B cell (primary cell): ENCODE data around the gene SPOP. TPM values are rescaled to one million over a fixed set of nuclear protein-coding genes. Genes with fewer than 3 reads are reported as not detected.

ENCODE experiments used
- ATAC-seq: fragments of 200-7000 bp; cut with Tn5 transposase; one replicate; pipeline ENCODE4 v1.10.0; 2021; ENCODE audit warnings: low read depth, mild to moderate bottlenecking, moderate number of reproducible peaks, moderate library complexity
- CTCF ChIA-PET: fragments of 350-600 bp; sonication (Branson Sonifier 250); formaldehyde crosslinking; loops from one replicate; lab custom pipeline; 2021; ENCODE audit warnings: antibody characterized with exemption, inconsistent platforms; lab: Charles Lee
- POLR2A ChIA-PET: fragments of 350-600 bp; sonication (Branson Sonifier 250); formaldehyde crosslinking; loops from one replicate; lab custom pipeline; 2021; ENCODE audit warnings: antibody characterized with exemption; lab: Charles Lee
- DNase-seq: peaks from one replicate; pipeline ENCODE4 v3.0.0; 2013
- H2AFZ ChIP-seq: 2 replicates; pipeline ENCODE4 v1.6.1; 2012; ENCODE audit warnings: mild to moderate bottlenecking, low read depth, low read length; ENCODE audit not compliant: insufficient read depth, poor library complexity, severe bottlenecking
- H3K27ac ChIP-seq, 2 donors: 1 replicate in 1 of 2; 2 replicates in 1 of 2; pipeline ENCODE4 v1.5.1; 2012 to 2013; ENCODE audit warnings: low read length in 2 of 2, mild to moderate bottlenecking in 2 of 2, moderate library complexity in 1 of 2
- H3K27me3 ChIP-seq, 4 experiments: fragments of 200-600 bp in 1 of 4; sonication (generic) in 1 of 4; replicated peaks in 1 of 4; 1 replicate in 2 of 4; 2 replicates in 2 of 4; pipeline versions ENCODE4 v1.6.1 to v1.7.0; 2013 to 2016; ENCODE audit warnings: low read length in 3 of 4, mild to moderate bottlenecking in 2 of 4, mixed read lengths in 1 of 4, moderate library complexity in 1 of 4; ENCODE audit not compliant: insufficient read depth in 4 of 4, control insufficient read depth in 3 of 4; ENCODE audit errors: control extremely low read depth in 1 of 4
- H3K36me3 ChIP-seq, 2 experiments: replicated peaks in 1 of 2; 1 replicate in 1 of 2; 2 replicates in 1 of 2; pipeline versions ENCODE4 v1.6.1 to v1.7.1; 2013; ENCODE audit warnings: low read length in 1 of 2; ENCODE audit not compliant: insufficient read depth in 2 of 2, control insufficient read depth in 1 of 2; ENCODE audit errors: control extremely low read depth in 1 of 2, extremely low read depth in 1 of 2
- H3K4me1 ChIP-seq, 2 donors: fragments of 200-600 bp in 1 of 2; sonication (generic) in 1 of 2; 1 replicate in 1 of 2; 2 replicates in 1 of 2; pipeline versions ENCODE4 v1.5.1 to v1.6.1; 2013 to 2017; ENCODE audit warnings: low read length in 2 of 2; ENCODE audit not compliant: control insufficient read depth in 2 of 2, insufficient read depth in 2 of 2
- H3K4me2 ChIP-seq: replicated peaks from 2 replicates; pipeline ENCODE3; 2012; ENCODE audit warnings: mild to moderate bottlenecking, low read depth, low read length; ENCODE audit not compliant: poor library complexity, severe bottlenecking
- H3K4me3 ChIP-seq, 5 experiments: fragments of 200-600 bp in 1 of 5; sonication (generic) in 1 of 5; 1 replicate in 3 of 5; 2 replicates in 2 of 5; pipeline versions ENCODE4 v1.5.1 to v1.7.0; 2011 to 2016; ENCODE audit warnings: low read length in 4 of 5, mild to moderate bottlenecking in 4 of 5, low read depth in 2 of 5, control low read depth in 1 of 5, moderate library complexity in 1 of 5; ENCODE audit not compliant: insufficient read depth in 1 of 5; ENCODE audit errors: control extremely low read depth in 1 of 5, extremely low read depth in 1 of 5
- H3K79me2 ChIP-seq: fragments of 200-600 bp; sonication (generic); one replicate; pipeline ENCODE4 v1.6.0; 2016; ENCODE audit warnings: low read length; ENCODE audit not compliant: control insufficient read depth, insufficient read depth
- H3K9ac ChIP-seq: fragments of 200-600 bp; sonication (generic); 2 replicates; pipeline ENCODE4 v1.6.1; 2017; ENCODE audit warnings: mild to moderate bottlenecking, low read length, moderate library complexity
- H3K9me3 ChIP-seq, 3 donors: one replicate each; pipeline versions ENCODE4 v1.6.1 to v1.7.1; 2013; ENCODE audit warnings: low read length in 2 of 3; ENCODE audit not compliant: control insufficient read depth in 2 of 3, insufficient read depth in 1 of 3; ENCODE audit errors: control extremely low read depth in 1 of 3
- H4K20me1 ChIP-seq: 2 replicates; pipeline ENCODE4 v1.6.0; 2012; ENCODE audit warnings: mild to moderate bottlenecking, low read length; ENCODE audit not compliant: insufficient read depth, control insufficient read depth, poor library complexity, severe bottlenecking
- H3K27ac Mint-ChIP-seq: one replicate; pipeline ENCODE4 v1.8.0; 2021; ENCODE audit warnings: mixed read lengths
- H3K27me3 Mint-ChIP-seq: one replicate; pipeline ENCODE4 v1.8.0; 2021; ENCODE audit warnings: mixed read lengths
- H3K4me1 Mint-ChIP-seq: one replicate; pipeline ENCODE4 v1.8.0; 2021; ENCODE audit warnings: mixed read lengths
- H3K4me3 Mint-ChIP-seq: one replicate; pipeline ENCODE4 v1.8.0; 2021; ENCODE audit warnings: mixed read lengths
- H3K9me3 Mint-ChIP-seq: one replicate; pipeline ENCODE4 v1.8.0; 2022; ENCODE audit warnings: mixed read lengths; ENCODE audit not compliant: insufficient read depth
- CTCF ChIP-seq: fragments of 200-600 bp; IDR thresholded peaks from one replicate; pipeline ENCODE4 v1.8.0; 2022; ENCODE audit warnings: antibody characterized with exemption, mild to moderate bottlenecking
- EZH2 ChIP-seq: IDR thresholded peaks from 2 replicates; pipeline ENCODE4 v1.6.1; 2012; ENCODE audit warnings: borderline replicate concordance, low read depth, mild to moderate bottlenecking, moderate library complexity, low read length; ENCODE audit not compliant: insufficient read depth, poor library complexity, severe bottlenecking
- WGBS: methylation state at CpG from one replicate; pipeline ENCODE4 v1.1.5; 2013; ENCODE audit warnings: missing lambda C conversion rate; ENCODE audit not compliant: insufficient coverage; 5-methylcytosine and 5-hydroxymethylcytosine counted together
- intact Hi-C: fragments of 100-400 bp; cut with micrococcal nuclease; formaldehyde crosslinking; loops from one replicate; pipeline ENCODE4 v1.10.0; 2022
- polyA plus RNA-seq: library from polyadenylated mRNA; depleted of rRNA; stranded (reverse); fragments of >200 nt; gene quantifications from 2 replicates; pipeline ENCODE4 v1.2.3, GENCODE V29; 2012
- total RNA-seq, 2 donors: library from RNA; stranded (reverse); fragments of 120-200 nt in 1 of 2; gene quantifications; 1 replicate in 1 of 2; 2 replicates in 1 of 2; pipeline versions ENCODE4 v1.2.3 to v1.2.4, GENCODE V29; 2013 to 2022

Gene SPOP
- total and polyA plus RNA-seq, 2 donors (not counting 1 experiment from before 2014, with no cell fraction given), result 27.0 to 72.1 TPM

DNA sequence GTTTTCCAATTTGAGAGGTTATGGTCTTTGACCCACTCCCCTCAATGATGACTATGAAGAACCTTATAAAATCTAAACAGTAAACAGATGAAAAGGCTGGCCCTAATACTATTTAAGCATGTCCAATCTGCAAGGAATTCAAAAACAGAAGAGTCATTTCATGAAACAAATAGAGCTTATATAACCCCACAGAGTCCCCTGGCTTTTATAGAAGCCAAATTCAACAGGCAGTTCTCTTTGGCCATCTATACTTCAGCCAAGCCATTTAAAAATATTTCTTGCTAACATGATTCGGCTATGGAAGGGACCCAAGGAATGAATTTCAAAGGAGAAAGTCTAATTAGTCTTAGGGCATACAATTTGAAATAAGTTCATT lies 43.4 kb downstream of the SPOP start:
- H4K20me1 ChIP-seq, result peaks cover 90% of the 10 kb centered on the region
- intact Hi-C loops, result no loop called here

More for the DNA sequence above, 43.4 kb downstream of the SPOP start:
- H3K4me1 ChIP-seq, result no peaks in the 10 kb centered on the region
- ChIA-PET POLR2A (no interaction called here), CTCF (interaction anchor here (0.9 kb wide), 1 partner anchor 67 kb away, joined by 3 read pairs; no protein-coding TSS in a partner anchor)
- H3K27ac Mint-ChIP-seq, result no peak overlapping the region
- H3K27ac ChIP-seq, result no peak overlapping the region
- H3K4me3 ChIP-seq, result no peak overlapping the region
- peaks cover 0 to 4% of the 10 kb centered on the region in 2 experiments for H3K36me3 ChIP-seq
- H3K79me2 ChIP-seq, result peaks cover 90% of the 10 kb centered on the region
- H3K27me3 ChIP-seq, result no peaks in the 10 kb centered on the region
- no CpG with 5 or more reads among the region's 1 CpG for WGBS
- H2AFZ ChIP-seq, result no peak overlapping the region
- H3K4me1 Mint-ChIP-seq, result peaks cover 15% of the 10 kb centered on the region
- no peaks in the 10 kb centered on the region for H3K9me3 Mint-ChIP-seq
- H3K27me3 Mint-ChIP-seq, result no peaks in the 10 kb centered on the region
- ATAC-seq (no peak), DNase-seq (no peak)
- no peak overlapping the region for H3K4me3 Mint-ChIP-seq
- no peaks in the 10 kb centered on the region for H3K9me3 ChIP-seq
- H3K4me2 ChIP-seq, result no peak overlapping the region
- no peak for TF ChIP-seq EZH2
- TF ChIP-seq CTCF, result no peak
- H3K9ac ChIP-seq, result no peak overlapping the region
